GM06990 (cell line): Measurements from ENCODE around the gene CALD1.

Experiments
- DNase-seq: peaks from one replicate; pipeline ENCODE4 v3.0.0-alpha.2; 2011; ENCODE audit not compliant: insufficient read length; ENCODE audit errors: extremely low read depth
- H3K27me3 ChIP-seq: replicated peaks from 2 replicates; pipeline ENCODE4 v1.6.0; 2011; ENCODE audit warnings: low read length; ENCODE audit not compliant: control insufficient read depth, insufficient read depth
- H3K36me3 ChIP-seq: 2 replicates; pipeline ENCODE4 v1.5.1; 2011; ENCODE audit warnings: low read length; ENCODE audit not compliant: control insufficient read depth, insufficient read depth
- H3K4me3 ChIP-seq: replicated peaks from 2 replicates; pipeline ENCODE4 v1.5.1; 2011; ENCODE audit warnings: low read depth, mild to moderate bottlenecking, control low read depth, low read length
- TF ChIP-seq, protein P1 (sequence below): IDR thresholded peaks from 2 replicates; pipeline ENCODE4 v1.5.1; 2011; ENCODE audit warnings: low read length, control low read depth, mild to moderate bottlenecking, inconsistent platforms; ENCODE audit not compliant: insufficient read depth, poor library complexity, severe bottlenecking

CALD1 gene

DNA sequence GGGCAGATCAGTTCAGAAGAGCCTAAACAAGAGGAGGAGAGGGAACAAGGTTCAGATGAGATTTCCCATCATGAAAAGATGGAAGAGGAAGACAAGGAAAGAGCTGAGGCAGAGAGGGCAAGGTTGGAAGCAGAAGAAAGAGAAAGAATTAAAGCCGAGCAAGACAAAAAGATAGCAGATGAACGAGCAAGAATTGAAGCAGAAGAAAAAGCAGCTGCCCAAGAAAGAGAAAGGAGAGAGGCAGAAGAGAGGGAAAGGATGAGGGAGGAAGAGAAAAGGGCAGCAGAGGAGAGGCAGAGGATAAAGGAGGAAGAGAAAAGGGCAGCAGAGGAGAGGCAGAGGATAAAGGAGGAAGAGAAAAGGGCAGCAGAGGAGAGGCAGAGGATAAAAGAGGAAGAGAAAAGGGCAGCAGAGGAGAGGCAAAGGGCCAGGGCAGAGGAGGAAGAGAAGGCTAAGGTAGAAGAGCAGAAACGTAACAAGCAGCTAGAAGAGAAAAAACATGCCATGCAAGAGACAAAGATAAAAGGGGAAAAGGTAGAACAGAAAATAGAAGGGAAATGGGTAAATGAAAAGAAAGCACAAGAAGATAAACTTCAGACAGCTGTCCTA, 154.1 kb downstream of the CALD1 start:
- no peak for DNase-seq
- Histone ChIP-seq H3K27me3 (no peaks in the 10 kb centered on the region), H3K4me3 (peak overlapping the region; percentile 32), H3K36me3 (no peaks in the 10 kb centered on the region)
- TF ChIP-seq, protein P1, sequence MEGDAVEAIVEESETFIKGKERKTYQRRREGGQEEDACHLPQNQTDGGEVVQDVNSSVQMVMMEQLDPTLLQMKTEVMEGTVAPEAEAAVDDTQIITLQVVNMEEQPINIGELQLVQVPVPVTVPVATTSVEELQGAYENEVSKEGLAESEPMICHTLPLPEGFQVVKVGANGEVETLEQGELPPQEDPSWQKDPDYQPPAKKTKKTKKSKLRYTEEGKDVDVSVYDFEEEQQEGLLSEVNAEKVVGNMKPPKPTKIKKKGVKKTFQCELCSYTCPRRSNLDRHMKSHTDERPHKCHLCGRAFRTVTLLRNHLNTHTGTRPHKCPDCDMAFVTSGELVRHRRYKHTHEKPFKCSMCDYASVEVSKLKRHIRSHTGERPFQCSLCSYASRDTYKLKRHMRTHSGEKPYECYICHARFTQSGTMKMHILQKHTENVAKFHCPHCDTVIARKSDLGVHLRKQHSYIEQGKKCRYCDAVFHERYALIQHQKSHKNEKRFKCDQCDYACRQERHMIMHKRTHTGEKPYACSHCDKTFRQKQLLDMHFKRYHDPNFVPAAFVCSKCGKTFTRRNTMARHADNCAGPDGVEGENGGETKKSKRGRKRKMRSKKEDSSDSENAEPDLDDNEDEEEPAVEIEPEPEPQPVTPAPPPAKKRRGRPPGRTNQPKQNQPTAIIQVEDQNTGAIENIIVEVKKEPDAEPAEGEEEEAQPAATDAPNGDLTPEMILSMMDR: no peak

DNA sequence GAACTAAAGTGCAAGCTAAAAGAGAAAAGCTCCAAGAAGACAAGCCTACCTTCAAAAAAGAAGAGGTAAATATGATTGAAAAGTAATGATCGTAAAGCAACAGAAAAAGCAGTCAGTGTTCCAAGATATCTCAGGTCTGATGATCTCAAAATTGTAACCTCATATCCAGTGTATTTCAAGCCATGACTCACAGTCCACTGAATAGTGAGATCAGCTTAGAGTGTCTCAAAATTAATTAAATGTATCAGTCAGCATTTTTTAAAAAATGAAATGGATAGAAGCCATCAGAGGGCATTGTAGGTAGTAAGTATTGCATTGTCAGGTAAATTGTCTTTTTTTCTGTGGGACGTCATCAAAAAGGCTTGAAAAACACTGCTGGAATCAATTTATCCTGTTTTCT, 156.3 kb downstream of the CALD1 start:
- Histone ChIP-seq H3K27me3 (no peaks in the 10 kb centered on the region), H3K4me3 (no peak overlapping the region), H3K36me3 (no peaks in the 10 kb centered on the region)
- TF ChIP-seq, protein P1: no peak
- DNase-seq: no peak

DNA sequence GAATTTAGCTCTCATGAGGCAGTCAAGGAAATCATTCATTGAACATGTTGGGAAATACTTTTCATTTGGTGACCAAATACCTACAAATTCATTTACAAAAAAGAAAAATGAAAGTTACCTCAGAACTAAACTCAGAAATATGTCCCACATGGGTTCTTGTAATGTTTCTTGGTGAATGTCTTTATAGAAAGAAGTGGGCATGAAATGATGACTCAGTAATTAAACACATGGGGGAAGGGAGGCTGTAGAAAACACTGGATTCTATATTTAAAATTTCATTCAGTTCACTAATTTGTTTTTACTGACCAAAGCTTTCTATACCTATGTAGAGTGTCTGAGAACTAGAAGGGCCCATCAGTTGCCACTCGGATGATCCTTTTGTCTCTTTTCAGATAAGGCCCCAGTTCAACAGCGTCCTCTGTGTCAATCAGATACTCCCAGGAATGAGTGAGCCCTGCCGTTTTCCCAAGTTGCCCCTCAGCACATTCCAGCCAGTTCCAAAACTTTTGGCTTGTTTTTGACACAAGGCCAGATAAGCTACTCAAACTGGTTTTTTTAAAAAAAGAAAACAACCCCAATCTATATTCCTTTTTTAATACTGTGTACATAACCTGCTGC, 157.6 kb downstream of the CALD1 start:
- H3K36me3 ChIP-seq: no peaks in the 10 kb centered on the region
- no peaks in the 10 kb centered on the region for H3K27me3 ChIP-seq
- no peak overlapping the region for H3K4me3 ChIP-seq
- no peak for DNase-seq
- TF ChIP-seq, protein P1: no peak

DNA sequence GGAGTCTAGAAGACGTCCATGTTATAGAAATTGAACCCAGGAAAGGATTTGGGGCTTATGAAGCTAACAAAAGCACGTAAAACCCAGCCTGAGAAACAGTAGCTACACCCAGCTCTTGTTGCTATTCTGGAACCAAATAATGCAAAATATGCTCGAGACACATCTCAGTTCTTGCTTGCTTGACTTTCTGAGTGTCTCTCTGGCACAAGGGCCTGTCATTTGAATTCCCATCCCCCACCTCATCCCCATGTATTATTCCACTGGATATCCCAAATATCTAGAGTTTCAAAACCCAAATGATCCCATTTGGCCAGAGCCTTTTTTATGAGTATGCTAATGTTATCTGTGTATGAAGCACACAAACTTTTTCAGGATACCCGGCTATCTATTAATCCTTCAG, 158.7 kb downstream of the CALD1 start:
- Histone ChIP-seq H3K4me3 (no peak overlapping the region), H3K36me3 (no peaks in the 10 kb centered on the region), H3K27me3 (no peaks in the 10 kb centered on the region)
- DNase-seq: no peak
- TF ChIP-seq, protein P1: no peak

DNA sequence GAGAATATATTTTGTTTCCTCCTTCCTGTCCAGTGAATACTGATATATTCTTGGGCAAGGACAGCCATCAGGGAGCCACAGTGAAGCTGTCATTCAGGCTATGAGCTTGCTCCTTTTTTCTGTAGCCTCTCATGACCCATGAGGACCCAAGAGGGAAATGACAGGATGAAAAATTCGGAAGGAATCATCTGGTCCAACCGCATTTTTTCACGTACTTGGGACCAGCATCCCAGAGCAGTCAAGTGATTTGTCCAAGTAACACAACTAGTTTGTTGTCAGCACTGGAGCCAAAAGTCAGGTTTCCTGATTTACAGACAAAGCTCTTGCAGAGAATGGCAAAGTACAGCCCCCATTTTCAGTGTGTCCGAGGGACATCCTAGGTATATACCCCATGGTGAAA, 159.7 kb downstream of the CALD1 start:
- Histone ChIP-seq H3K4me3 (no peak overlapping the region), H3K36me3 (no peaks in the 10 kb centered on the region), H3K27me3 (no peaks in the 10 kb centered on the region)
- no peak for DNase-seq
- TF ChIP-seq, protein P1: no peak

DNA sequence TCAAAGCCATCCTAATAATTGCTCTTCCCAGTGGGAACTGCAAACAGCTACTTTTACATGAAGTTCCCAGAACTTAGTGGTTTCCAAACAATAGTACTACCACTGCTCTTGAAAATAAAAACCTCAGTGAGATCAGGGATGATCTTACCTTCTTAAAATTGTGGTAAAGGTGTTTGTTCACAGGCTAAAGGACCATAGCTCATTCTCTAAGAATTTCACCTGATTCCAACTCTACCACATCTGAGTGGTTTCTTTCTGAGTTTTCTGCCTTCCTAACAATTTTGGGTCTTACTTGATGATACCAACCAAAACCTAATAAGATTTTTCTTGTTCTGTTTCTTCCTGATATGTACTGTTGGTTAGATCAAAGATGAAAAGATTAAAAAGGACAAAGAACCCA, 161.3 kb downstream of the CALD1 start:
- TF ChIP-seq, protein P1: no peak
- no peaks in the 10 kb centered on the region for H3K36me3 ChIP-seq
- no peak for DNase-seq
- H3K4me3 ChIP-seq: no peak overlapping the region
- no peaks in the 10 kb centered on the region for H3K27me3 ChIP-seq
